Calu3 (cell line): Measurements from ENCODE around the gene TBCE. TPM values are rescaled to one million over a fixed set of nuclear protein-coding genes. Genes with fewer than 3 reads are reported as not detected.

Experiments used
- BruUV-seq: library from RNA; stranded (reverse); fragments of 400-500 nt; replicated peaks from 2 replicates; lab custom pipeline; 2021; lab: Mats Ljungman, UMichigan
- CTCF ChIA-PET: fragments of 300-600 bp; sonication (Branson Sonifier 250); formaldehyde crosslinking; loops from one replicate; lab custom pipeline; 2022; ENCODE audit warnings: antibody characterized with exemption; lab: Charles Lee
- DNase-seq: peaks from one replicate; pipeline ENCODE4 v3.0.0; 2022
- H3K27ac Mint-ChIP-seq: one replicate; pipeline ENCODE4 v1.8.0; 2022; ENCODE audit warnings: mixed read lengths; ENCODE audit not compliant: unreplicated experiment
- H3K27me3 Mint-ChIP-seq: one replicate; pipeline ENCODE4 v1.8.0; 2022; ENCODE audit warnings: mixed read lengths; ENCODE audit not compliant: unreplicated experiment
- H3K36me3 Mint-ChIP-seq: one replicate; pipeline ENCODE4 v1.8.0; 2022; ENCODE audit warnings: mild to moderate bottlenecking, moderate library complexity, mixed read lengths; ENCODE audit not compliant: insufficient read depth, unreplicated experiment
- H3K4me1 Mint-ChIP-seq: one replicate; pipeline ENCODE4 v1.8.0; 2022; ENCODE audit warnings: mild to moderate bottlenecking, low read depth, mixed read lengths; ENCODE audit not compliant: unreplicated experiment
- H3K4me3 Mint-ChIP-seq: one replicate; pipeline ENCODE4 v1.8.0; 2022; ENCODE audit warnings: mild to moderate bottlenecking, low read depth, moderate library complexity, mixed read lengths; ENCODE audit not compliant: unreplicated experiment
- H3K9me3 Mint-ChIP-seq: one replicate; pipeline ENCODE4 v1.8.0; 2022; ENCODE audit warnings: low read depth, mixed read lengths; ENCODE audit not compliant: unreplicated experiment
- CTCF ChIP-seq: fragments of 200-600 bp; IDR thresholded peaks from one replicate; pipeline ENCODE4 v1.8.0; 2022; ENCODE audit warnings: antibody characterized with exemption; ENCODE audit not compliant: unreplicated experiment
- intact Hi-C: fragments of 100-400 bp; cut with micrococcal nuclease; formaldehyde crosslinking; loops from one replicate; pipeline ENCODE4 v1.10.0; 2022; ENCODE audit not compliant: unreplicated experiment
- total RNA-seq: library from RNA; stranded (reverse); gene quantifications from 2 replicates; pipeline ENCODE4 v1.2.3, GENCODE V29; 2022

TBCE gene
- total RNA-seq, 1 experiment from 2014 or later, result 31.3 TPM

GRCh38 chr1:235408503-235408960 lies 41.3 kb downstream of the TBCE start:
- Mint-ChIP-seq H3K4me1 (peaks cover 30% of the 10 kb centered on the region), H3K9me3 (no peaks in the 10 kb centered on the region), H3K4me3 (no peak overlapping the region), H3K36me3 (peaks cover 10% of the 10 kb centered on the region), H3K27me3 (no peaks in the 10 kb centered on the region), H3K27ac (no peak overlapping the region)
- no TSS peak for BruUV-seq
- no peak for TF ChIP-seq CTCF
- DNase-seq, result no peak
- intact Hi-C loops, result no loop called here
- CTCF ChIA-PET, result interaction anchor here (0.5 to 0.9 kb wide), 2 partner anchors 11 to 182 kb away, joined by 3 to 4 read pairs; no protein-coding TSS in a partner anchor

GRCh38 chr1:235409042-235409820 lies 42.0 kb downstream of the TBCE start:
- Mint-ChIP-seq H3K4me1 (peaks cover 26% of the 10 kb centered on the region), H3K27ac (no peak overlapping the region), H3K9me3 (no peaks in the 10 kb centered on the region), H3K36me3 (peaks cover 8% of the 10 kb centered on the region), H3K4me3 (no peak overlapping the region), H3K27me3 (no peaks in the 10 kb centered on the region)
- CTCF ChIA-PET, result interaction anchor here (0.9 kb wide), 1 partner anchor 183 kb away, joined by 3 read pairs; no protein-coding TSS in a partner anchor
- no peak for TF ChIP-seq CTCF
- BruUV-seq, result no TSS peak
- no peak for DNase-seq
- intact Hi-C loops, result no loop called here

- Mint-ChIP-seq H3K27ac (no peak overlapping the region), H3K36me3 (peaks cover 5% of the 10 kb centered on the region), H3K4me3 (no peak overlapping the region), H3K4me1 (peaks cover 21% of the 10 kb centered on the region), H3K9me3 (no peaks in the 10 kb centered on the region), H3K27me3 (no peaks in the 10 kb centered on the region)
- no peak for TF ChIP-seq CTCF
- CTCF ChIA-PET, result no interaction called here
- no peak for DNase-seq
- no TSS peak for BruUV-seq
- intact Hi-C loops, result loop anchor here (10.0 kb wide), 1 partner anchor 1296 kb away; no protein-coding TSS in a partner anchor
Observed at GRCh38 chr1:235410467-235410866, 43.2 kb downstream of the TBCE start.

- CTCF ChIA-PET, result no interaction called here
- no peak overlapping the region for H3K4me3 Mint-ChIP-seq
- no peak for DNase-seq
- H3K27me3 Mint-ChIP-seq, result no peaks in the 10 kb centered on the region
- H3K9me3 Mint-ChIP-seq, result no peaks in the 10 kb centered on the region
- BruUV-seq, result no TSS peak
- intact Hi-C loops, result loop anchor here (10.0 kb wide), 1 partner anchor 1297 kb away; no protein-coding TSS in a partner anchor
- no peak overlapping the region for H3K27ac Mint-ChIP-seq
- peaks cover 5% of the 10 kb centered on the region for H3K36me3 Mint-ChIP-seq
- no peak for TF ChIP-seq CTCF
- peaks cover 21% of the 10 kb centered on the region for H3K4me1 Mint-ChIP-seq
Observed at GRCh38 chr1:235411489-235412486, 44.6 kb downstream of the TBCE start.
